Hypothalamus (tissue), 51 donors: ENCODE data around the gene CD244.

Experiments
- DNase-seq, 51 donors: peaks; one replicate each; lab custom pipeline; 2025; lab: John Stamatoyannopoulos, UW

Gene CD244

DNA sequence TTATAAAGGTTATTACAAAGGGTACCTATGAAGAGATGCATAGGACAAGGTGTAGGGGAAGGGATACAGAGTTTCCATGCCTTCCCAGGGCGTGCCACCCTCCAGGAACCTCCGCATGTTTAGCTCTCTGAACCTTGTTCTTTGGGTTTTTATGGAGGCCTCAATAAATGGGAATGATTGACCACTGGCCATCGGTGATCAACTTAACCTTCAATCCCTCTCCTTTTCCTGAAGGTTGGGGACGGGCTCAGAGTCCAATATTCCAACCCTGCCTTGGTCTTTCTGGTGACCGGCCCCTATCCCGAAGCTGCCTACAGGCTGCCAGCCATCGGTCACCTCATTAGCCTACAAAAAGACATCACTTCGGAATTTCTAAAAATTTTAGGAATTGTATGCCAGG lies 11.7 kb downstream of the CD244 start:
- no peak for DNase-seq

DNA sequence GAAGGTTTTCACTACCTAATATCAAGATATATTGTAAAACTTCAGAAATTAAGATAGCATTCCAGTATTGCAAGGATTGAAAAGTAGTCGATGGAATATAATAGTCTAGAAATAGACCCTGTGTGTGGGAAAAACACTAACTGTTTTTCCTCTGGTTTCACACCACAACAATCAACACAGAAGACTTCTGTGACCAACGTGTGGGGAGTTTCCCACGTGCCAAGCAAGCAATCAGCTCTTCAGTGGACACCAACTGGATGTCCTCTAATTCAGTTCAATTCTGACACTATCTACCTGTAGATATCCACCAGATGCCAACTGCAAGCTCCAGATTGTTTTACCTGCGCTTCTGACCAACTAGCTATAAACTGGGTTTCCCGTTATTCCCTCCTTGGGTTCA lies 12.1 kb downstream of the CD244 start:
- no peak for DNase-seq

DNA sequence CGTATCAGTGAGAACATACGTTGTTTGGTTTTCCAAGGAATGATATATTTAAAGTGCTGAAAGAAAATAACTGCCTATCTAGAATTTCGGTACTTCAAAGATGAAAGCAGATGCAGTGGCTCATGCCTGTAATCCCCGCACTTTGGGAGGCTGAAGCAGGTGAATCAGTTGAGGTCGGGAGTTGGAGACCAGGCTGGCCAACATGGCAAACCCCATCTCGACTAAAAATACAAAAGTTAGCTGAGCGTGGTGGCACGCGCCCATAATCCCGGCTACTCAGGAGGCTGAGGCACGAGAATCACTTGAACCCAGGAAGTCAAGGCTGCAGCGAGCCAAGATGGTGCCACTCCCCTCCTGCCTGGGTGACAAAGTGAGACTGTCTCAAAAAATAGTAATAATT lies 16.4 kb downstream of the CD244 start:
- no peak for DNase-seq

DNA sequence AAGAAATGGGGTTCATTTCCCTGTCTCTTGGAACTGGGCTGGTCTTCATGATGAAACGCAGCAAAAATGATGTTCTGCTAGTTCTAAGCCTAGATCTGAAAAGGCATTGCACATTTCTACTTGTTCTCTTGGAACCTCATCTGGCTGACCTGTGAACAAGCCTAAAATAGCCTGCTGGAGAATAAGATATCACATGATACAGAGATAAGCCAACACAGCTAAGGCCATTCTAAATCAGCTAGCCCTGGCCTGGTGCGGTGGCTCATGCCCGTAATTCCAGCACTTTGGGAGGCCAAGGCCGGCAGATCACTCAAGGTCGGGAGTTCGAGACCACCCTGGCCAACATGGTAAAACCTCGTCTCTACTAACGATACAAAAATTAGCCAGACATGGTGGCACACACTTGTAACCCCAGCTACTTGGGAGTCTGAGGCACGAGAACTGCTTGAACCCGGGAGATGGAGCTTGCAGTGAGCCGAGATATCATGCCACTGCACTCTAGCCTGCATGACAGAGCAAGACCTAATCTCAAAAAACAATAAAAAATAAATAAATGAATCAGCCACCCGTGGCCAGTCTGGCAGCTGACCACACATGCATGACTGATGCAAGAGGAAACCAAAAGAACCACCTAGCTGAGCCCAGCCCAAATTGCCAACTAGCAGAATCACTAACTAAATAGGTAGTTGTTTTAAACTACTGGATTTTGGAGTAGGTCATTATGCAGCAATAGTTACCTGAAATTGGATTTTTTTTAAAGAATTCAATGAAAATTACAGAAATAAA lies 18.0 kb downstream of the CD244 start:
- DNase-seq: no peak

DNA sequence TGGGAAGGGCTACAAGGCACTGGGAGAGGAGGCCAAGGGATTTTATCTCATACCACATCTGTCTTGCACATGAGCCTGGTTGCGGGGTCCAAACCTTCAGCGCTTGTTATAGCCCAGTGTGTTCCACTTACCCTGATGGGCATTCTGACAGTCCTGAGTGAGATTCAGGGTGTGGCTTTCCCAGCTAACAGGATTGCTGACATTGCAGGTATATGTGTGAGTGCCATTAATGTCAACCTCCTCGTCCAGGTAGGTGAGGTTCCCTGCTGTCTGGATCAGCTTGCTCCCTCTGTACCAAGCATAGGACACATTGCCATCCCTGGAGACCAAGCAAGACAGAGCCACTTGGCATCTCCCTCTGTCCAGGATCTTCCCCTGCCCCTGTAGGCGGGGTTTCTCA lies 21.6 kb downstream of the CD244 start:
- DNase-seq: no peak

DNA sequence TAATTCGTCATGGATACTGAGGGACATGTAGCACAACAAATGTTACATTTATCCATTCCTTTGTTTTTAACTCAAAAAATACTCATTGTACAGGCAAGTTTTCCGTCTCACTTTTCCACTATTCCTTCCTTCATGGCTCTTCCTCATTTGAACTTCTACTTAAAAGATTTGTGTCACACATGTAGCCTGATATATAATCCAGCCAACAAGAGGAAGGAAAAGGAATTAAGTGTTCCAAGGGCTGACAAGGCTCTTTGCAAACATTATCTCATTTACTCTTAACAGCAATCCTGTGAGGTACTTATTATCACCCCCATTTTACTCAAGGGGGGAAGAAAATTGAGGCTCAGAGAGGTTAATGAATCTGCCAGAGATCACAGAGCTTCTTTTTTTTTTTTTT lies 22.9 kb downstream of the CD244 start:
- DNase-seq: no peak

DNA sequence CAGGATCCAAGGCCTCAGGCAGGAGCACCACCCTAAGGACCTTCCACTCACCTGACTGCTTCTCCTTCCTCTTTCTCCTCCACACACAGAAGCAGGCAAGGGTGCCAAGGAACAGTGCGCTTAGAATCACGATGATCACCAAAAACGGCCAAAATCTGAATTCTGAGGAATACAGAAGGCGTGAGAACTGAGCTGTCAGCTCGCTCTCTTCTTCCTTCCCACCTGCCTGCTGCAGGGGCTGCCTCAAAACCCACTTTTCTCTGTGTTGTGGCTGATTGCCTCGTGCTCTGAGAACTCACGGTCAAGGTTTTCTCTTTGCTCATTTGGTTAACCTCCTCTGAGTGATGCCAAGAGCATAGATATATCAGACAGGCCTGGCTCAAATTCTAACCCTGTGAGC lies 23.8 kb downstream of the CD244 start:
- DNase-seq: no peak

DNA sequence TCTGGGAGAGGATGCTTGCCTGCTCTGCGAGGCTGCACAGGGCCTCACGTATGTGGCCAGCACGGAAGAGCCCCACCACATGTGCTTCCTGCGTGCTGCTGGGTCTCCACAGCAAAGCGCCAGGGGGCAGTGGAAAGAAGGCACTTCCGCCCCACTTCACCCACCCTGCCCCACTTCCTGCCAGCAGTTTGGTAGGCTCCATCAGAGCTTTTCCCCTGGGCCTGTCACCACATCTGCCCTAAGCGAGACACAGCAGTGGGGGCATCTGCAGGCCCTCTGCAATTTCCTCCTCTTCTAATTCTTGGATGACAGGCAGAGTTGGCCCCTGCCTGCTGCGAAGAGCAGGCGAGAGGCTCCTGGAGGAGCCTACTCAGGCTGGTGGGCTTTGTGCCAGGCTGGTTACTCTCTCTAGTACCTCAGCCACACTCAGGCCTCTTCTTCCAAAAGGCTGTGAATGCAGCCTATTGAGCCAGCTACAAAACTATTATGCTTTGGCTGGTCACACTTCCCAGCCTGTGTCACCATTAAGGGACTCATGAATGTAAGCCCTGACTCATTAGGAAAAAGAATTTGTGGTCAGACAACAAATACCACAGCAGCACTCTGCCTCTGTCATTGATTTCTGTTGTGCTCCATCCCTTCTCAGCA lies 25.0 kb downstream of the CD244 start:
- DNase-seq: peak in 14 of 51 donors; percentile 2 to 40 (median 17)

DNA sequence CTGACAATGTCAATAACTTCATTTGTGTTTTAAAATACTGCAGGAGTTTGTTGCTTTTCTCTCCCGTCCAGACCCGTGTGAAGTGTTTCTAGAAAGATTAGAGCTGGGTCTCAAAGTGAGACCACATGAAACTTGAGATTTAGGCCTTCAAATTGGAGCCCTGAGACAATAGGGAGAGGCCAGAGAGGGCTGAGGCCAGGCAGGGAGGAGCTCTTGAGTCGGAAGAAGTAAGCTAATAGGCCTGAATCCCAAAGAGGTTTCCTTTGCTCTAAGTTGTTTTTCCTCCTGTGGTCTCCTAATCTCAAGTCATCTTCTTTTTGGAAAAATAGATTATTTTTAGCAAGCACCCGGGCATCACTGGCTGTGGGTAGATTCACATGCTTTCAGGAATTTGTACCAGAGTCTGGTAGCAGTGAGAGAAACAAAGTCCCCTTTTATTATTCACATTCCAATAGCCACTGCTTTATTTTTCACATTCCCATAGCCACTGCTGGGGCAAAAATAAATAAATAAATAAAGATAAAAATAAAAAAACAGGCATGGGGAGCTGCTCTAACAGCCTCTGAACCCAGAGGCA lies 25.6 kb downstream of the CD244 start:
- DNase-seq: no peak

DNA sequence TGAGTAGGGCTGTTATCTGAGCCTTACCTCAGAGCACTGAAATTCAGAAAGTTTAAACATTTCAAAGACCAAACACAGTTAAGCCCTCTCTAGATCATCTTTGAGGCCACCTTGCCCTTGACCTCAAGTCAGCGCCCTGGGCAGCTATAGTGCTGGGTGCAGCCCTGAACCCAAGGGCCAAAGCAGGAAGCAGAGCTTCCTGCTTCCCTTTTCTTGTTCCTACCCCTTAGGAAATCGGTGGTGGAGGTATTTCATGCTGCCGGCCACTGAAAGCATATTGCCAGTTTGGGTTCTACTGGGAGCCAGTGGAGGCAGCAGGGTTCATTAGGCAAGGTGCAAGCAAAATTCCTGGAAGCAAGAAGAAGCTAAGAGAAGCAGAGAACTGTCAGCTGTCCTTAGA lies 26.1 kb downstream of the CD244 start:
- no peak for DNase-seq

DNA sequence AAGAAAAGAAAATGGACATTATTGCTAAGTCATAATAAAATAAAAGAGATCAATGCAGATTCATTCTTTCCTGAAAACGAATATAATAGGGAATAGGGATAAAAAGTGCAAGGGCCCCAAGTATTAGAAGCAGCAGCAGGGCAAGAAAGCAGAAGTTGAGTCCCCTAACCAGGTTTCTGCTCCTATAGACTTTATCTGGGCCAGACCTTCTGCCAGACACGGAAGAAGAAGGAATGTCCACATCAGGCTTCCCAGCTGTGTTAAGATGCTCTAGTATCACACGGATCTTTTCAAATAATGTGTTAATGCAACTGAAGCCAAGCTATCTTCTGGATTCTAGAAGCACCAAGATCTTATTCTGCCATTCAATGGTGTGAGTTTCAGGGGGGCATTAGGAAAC lies 26.9 kb downstream of the CD244 start:
- DNase-seq: no peak

DNA sequence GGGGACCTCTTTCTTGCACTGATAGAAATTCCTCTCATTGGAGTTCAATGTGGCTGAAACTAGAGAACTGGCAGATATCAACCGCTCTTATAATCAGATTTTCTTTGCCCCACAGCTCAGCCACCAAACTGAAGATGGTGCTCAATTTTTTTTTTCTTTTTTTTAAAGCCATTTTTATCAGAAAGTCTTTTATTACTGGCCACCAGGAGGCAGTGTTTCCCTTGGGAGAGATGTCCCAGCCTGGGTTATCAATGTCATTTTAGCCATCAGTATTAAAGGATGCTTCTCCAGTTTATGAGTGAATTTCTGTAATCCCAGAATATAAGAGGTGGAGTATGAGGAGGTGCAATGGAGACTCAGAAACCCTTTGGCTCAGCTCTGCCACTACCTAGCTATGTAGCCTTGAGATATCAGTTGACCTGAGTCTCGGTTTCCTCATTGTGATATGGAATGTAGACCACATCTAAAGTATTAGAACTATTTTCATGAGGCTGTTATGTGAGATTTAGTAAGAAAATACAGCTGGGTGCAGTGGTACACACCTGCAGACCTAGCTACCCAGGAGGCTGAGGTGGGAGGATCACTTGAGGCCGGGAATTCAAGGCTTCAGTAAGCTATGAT lies 27.6 kb downstream of the CD244 start:
- peak in 2 of 51 donors; percentile 5 to 10 for DNase-seq

DNA sequence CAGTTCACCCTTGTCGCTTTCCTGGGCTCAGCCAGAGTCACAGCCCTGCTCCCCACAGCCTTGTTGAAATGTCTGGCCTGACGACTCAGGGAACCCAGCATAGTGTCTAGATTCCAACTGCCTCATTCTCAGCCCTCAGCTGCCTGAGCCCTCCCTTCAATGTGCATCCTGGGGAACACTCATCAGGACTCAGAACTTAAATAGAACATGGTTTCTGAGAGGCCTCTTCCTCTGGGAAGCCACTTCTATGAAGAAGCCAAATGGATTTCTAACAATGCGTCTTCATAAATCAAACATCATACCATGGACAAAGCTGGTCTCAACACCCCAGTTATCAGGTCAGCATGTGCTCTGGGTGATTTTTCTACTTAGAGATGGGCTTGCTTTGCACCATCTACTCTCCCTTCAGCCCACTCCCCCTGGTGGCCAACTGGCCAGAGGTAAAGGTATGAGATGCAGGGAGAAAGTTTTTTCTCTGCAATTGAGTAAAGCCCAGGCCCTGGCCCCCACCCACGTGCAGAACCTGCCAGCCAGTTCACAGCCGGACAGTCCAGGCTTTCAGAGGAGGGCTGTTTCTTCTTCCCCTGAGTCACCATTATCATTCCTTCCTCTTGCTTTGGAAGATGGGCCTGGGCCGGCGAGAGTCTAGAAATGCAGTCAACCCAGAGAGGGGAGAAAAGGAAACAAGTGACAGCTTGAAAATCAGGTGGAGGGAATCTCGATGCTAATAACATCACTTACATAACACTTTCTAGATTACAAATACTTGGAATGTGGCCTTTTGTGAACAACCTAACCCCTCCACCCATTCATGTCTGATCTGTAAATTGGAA lies 32.1 kb downstream of the CD244 start:
- DNase-seq: peak in 5 of 51 donors; percentile 1 to 19 (median 6)

DNA sequence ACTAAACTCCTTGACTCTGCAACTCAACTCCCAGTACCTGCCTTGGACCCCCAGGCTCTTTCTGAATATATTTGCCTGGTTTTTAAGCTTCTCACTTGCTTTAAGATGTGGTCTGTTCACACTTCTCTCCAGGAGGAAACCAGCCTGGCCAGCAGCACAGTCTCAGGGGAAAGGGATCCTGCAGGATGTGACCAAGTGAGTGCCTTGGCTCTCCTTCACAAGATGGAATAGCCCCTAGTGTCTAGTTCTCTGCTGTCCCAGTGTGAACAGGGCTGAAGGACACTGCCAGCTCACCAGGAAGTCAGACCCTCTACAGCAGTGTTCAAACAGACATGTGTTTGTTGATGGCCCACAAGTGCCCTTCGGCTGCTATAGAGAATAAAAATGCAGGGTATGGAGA lies 32.9 kb downstream of the CD244 start:
- DNase-seq: no peak

DNA sequence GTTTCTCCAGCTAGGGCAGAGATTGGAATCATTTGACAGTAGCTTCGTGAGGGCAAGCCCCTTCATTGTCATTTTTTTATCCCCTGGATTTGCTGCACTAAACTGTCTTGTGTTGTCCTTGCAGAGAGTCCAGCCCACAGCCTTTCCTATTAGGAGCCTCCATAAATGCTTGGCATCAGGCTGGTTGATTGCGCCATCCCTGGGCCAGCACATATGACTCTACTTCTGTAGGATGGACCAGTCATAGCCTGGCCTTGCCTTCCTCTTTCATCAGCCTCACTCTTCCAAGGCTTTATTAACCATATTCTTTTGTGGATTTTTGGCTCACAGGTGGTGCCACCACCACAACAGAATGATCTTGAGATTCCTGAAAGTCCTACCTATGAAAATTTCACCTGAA lies 35.3 kb downstream of the CD244 start:
- no peak for DNase-seq

DNA sequence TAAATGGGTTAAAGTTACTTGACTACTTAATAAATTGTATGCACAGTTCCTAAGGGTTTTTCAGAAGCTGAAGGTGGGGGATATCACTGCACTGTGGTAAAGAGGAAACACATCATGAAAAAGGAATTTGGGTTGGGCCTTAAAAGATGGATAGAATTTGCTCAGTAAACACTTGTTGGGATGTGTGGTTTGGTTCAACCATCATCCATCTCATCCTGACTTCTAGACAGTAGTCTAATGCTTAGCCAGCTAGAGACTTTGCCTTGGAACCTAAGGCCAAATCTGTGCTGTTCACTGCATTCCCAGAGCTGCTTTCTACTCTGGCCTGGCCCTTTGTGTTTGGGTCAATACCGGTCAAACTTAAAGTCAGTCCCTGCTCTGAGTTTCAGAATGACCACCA lies 36.1 kb downstream of the CD244 start:
- DNase-seq: no peak

DNA sequence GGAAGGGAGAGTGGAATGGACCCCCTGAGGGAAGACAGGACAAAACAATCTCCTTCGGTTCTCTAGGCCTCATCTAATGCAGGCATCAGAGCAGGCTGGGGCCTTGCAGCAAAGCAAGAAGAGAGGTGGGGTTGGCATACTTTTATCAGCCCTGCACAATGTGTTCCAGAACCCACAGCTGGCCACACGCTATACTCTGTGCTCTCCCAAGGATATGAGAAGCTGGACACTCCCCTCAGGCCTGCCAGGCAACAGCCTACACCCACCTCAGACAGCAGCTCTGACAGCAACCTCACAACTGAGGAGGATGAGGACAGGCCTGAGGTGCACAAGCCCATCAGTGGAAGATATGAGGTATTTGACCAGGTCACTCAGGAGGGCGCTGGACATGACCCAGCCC lies 39.4 kb downstream of the CD244 start:
- DNase-seq: no peak

DNA sequence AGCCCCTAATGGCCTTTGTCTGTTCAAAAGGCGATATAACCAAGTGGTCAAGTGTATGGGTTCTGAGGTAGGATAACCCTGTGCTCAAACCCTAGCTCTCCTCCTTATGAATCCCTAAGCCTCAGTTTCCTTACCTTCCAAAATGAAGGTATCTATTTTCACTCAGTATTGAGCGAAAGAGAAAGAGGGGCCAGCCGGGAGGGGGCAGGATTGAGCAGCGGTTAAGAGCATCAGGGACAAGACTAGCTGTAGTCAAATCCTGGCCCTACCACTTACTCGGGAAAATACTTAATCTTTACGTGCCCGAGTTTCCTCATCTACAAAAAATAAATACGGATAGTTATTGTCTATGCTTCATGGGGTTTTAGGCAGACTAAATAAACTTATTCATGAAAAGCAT lies 41.1 kb downstream of the CD244 start:
- no peak for DNase-seq

DNA sequence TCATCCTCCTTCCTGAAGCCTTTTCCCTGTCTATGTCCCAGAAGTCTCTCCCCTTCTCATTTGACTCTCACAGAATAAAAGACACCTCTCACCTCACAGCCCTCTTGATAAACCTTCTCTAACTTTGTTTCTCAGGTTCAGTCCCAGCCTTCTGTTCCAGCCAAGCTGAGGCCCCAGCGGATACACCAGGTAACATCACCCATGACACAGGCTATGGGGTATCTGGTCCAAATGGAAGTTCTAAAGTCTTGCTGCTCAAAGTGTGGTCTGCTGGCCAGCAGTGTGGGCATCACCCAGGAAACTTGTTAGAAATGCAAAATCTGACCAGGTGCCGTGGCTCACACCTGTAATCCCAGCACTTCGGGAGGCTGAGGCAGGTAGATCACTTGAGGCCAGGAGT lies 43.5 kb downstream of the CD244 start:
- no peak for DNase-seq

DNA sequence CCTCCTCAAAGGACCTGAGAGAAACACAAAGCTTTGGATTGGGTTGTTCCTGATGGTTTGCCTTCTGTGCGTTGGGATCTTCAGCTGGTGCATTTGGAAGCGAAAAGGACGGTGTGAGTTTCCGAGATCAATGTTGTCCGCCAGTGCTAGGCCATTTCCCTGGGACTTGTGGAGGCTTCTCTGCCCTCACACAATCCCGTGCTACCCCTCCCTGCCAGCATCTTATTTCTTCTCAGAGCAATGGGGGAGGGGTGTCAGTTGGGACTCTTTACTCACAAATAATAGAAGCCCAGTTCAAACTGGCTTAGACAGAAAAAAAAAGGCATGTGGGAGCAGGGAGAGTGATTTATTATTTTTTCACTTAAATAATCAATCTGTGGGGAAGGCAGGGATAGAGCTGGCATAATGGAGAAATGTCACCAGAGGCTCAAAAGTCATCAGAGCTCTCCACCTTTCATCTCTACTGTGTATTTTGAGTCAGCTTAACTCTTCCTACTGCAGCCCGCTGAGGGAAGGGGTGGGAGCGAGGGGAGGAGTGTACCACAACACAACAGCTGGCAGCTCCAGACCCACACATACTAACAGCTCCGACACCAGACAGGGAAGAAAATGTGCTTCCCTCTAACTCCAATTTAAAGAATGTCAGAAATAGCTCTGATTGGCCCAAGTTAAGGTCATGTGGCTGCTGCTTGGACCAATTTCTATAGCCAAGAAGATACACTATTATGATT lies 44.3 kb downstream of the CD244 start:
- DNase-seq: no peak
